ENCODE measurements around the gene RPN2. TPM values are rescaled to one million over a fixed set of nuclear protein-coding genes. Genes with fewer than 3 reads are reported as not detected.
A peak's percentile ranks its signal among the peaks of the same experiment; 100 is the strongest.

Gene RPN2
- polyA plus RNA-seq, 3 donors = 169 to 215 (median 199) TPM

DNA sequence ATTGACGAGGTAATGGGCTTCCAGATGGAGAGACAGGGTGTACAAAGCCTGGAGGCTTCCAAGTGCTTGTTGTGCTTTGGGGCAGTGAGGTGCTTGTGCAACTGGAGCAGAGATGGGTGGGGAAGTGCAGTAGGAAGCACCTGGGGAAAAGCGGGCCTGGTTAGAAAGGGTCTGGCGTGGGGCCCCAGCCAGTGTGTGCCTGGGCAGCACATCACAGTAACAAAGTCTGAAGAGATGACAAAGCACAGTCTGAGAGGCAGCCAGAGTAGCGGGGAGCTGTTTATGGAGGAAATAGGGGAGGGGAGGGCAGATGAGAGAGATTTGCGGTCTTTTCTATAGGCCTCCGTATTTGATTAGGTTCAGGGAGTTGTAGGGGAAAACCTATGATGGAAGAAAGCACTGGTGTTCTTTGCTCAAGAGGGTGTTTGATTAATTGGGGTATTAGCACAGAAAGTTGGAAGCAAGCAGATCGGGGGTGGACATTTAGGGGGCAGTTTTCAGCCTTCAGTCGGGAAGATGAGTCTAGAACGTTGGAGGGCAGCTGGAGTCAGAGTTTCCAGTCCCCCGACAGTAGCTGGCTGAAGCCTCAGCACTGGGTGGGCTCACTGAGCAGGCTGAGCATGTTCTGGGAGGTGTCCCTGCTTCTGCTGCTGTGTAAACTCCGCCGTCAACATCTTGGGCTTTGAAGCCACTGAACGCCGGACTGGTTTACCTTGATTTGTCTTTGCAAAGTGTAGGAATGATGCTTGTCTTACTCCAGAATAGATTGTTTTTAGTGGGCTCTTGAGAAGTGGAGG, 15.7 kb downstream of the RPN2 start:
- no peak overlapping the region for H3K4me3 Mint-ChIP-seq
- no peak overlapping the region for H3K4me2 ChIP-seq (replicated peaks; ENCODE audit: extremely low read depth, low read length, poor library complexity, severe bottlenecking)
- peaks cover 37 to 70% of the 10 kb centered on the region in 2 donors for H3K36me3 ChIP-seq (replicated peaks in 1 of 2; ENCODE audit: control insufficient read depth in 1 of 2, insufficient read depth in 2 of 2, low read length in 2 of 2)
- H3K4me1 Mint-ChIP-seq = peaks cover 36% of the 10 kb centered on the region
- H3K27me3 Mint-ChIP-seq (ENCODE audit: low read depth in 3 of 3) = no peaks in the 10 kb centered on the region
- no peaks in the 10 kb centered on the region for H3K9me3 ChIP-seq (replicated peaks in 1 of 2; ENCODE audit: control insufficient read depth in 1 of 2, insufficient read depth in 1 of 2, low read length in 2 of 2)
- peak overlapping the region in 1 of 2 donors; percentile 20 for H3K27ac ChIP-seq (ENCODE audit: low read depth in 1 of 2, low read length in 2 of 2)
- intact Hi-C loops (cut with micrococcal nuclease) = loop anchor here in 1 of 2 donors (2.0 kb wide), 2 partner anchors 190 to 340 kb away; no protein-coding TSS in a partner anchor
- 19% methylated on average over 12 of the region's 14 CpGs for WGBS (ENCODE audit: insufficient coverage)
- H2AFZ ChIP-seq (ENCODE audit: insufficient read depth, low read depth, low read length, poor library complexity, severe bottlenecking) = no peak overlapping the region
- TF ChIP-seq, protein P1, sequence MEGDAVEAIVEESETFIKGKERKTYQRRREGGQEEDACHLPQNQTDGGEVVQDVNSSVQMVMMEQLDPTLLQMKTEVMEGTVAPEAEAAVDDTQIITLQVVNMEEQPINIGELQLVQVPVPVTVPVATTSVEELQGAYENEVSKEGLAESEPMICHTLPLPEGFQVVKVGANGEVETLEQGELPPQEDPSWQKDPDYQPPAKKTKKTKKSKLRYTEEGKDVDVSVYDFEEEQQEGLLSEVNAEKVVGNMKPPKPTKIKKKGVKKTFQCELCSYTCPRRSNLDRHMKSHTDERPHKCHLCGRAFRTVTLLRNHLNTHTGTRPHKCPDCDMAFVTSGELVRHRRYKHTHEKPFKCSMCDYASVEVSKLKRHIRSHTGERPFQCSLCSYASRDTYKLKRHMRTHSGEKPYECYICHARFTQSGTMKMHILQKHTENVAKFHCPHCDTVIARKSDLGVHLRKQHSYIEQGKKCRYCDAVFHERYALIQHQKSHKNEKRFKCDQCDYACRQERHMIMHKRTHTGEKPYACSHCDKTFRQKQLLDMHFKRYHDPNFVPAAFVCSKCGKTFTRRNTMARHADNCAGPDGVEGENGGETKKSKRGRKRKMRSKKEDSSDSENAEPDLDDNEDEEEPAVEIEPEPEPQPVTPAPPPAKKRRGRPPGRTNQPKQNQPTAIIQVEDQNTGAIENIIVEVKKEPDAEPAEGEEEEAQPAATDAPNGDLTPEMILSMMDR (IDR thresholded peaks at IDR 0.05) = no peak
- peaks cover 47 to 73% of the 10 kb centered on the region in 2 donors for H3K36me3 Mint-ChIP-seq
- peaks cover 95% of the 10 kb centered on the region for H4K20me1 ChIP-seq (ENCODE audit: insufficient read depth, low read length)
- H3K9ac ChIP-seq (ENCODE audit: insufficient read depth, low read length, poor library complexity, severe bottlenecking) = no peak overlapping the region
- peaks cover 98% of the 10 kb centered on the region for H3K79me2 ChIP-seq (ENCODE audit: insufficient read depth, low read length)
- DNase-seq = no peak
- no peaks in the 10 kb centered on the region for H3K9me3 Mint-ChIP-seq
- H3K4me3 ChIP-seq (replicated peaks in 1 of 3; ENCODE audit: low read depth in 2 of 3, low read length in 3 of 3) = no peak overlapping the region
- no peaks in the 10 kb centered on the region for H3K4me1 ChIP-seq (ENCODE audit: control insufficient read depth in 1 of 2, insufficient read depth in 2 of 2, low read length in 2 of 2)
- no peaks in the 10 kb centered on the region for H3K27me3 ChIP-seq (ENCODE audit: control insufficient read depth in 2 of 2, insufficient read depth in 2 of 2, low read length in 2 of 2)
- H3K27ac Mint-ChIP-seq = peak overlapping the region in 5 of 7 donors; percentile 27 to 71 (median 51)

DNA sequence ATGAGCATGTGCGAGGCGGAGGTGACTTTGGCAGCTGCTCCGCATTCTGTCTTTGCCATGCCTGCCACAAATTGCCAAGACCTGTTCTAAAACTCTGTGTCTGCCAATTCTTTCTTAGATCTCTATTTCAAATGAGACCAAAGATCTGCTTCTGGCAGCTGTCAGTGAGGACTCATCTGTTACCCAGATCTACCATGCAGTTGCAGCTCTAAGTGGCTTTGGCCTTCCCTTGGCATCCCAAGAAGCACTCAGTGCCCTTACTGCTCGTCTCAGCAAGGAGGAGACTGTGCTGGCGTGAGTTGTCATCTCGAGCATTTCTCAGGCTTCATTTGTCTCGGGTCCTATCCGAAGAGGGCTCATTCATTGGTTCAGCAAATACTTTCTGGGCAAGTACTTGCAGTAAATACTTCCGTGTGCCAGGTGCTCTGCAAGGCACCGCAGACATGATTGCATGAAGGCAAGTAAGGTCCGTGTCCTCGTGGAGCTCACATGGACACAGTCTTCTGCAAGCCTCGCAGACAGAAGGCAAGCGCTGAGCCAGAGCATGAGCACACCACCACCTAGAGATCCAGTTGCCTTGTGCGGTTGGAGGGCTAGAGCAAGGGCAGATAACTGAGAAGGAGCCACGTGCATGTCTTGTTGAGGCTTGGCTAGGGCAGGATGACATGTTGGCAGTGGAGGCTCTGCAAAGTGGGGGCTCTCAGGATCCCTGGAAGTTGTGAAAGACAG, 20.0 kb downstream of the RPN2 start:
- peaks cover 57 to 79% of the 10 kb centered on the region in 2 donors for H3K36me3 ChIP-seq (replicated peaks in 1 of 2; ENCODE audit: control insufficient read depth in 1 of 2, insufficient read depth in 2 of 2, low read length in 2 of 2)
- no peaks in the 10 kb centered on the region for H3K9me3 Mint-ChIP-seq
- no peak overlapping the region for H3K9ac ChIP-seq (ENCODE audit: insufficient read depth, low read length, poor library complexity, severe bottlenecking)
- TF ChIP-seq, protein P1 (IDR thresholded peaks at IDR 0.05) = no peak
- H3K4me1 Mint-ChIP-seq = peaks cover 13% of the 10 kb centered on the region
- intact Hi-C loops (cut with micrococcal nuclease) = no loop called here
- H3K4me2 ChIP-seq (replicated peaks; ENCODE audit: extremely low read depth, low read length, poor library complexity, severe bottlenecking) = no peak overlapping the region
- H3K4me3 ChIP-seq (replicated peaks in 1 of 3; ENCODE audit: low read depth in 2 of 3, low read length in 3 of 3) = no peak overlapping the region
- peaks cover 66% of the 10 kb centered on the region for H3K79me2 ChIP-seq (ENCODE audit: insufficient read depth, low read length)
- DNase-seq = no peak
- H3K4me1 ChIP-seq (ENCODE audit: control insufficient read depth in 1 of 2, insufficient read depth in 2 of 2, low read length in 2 of 2) = no peaks in the 10 kb centered on the region
- H4K20me1 ChIP-seq (ENCODE audit: insufficient read depth, low read length) = peaks cover 72% of the 10 kb centered on the region
- no peaks in the 10 kb centered on the region for H3K27me3 Mint-ChIP-seq (ENCODE audit: low read depth in 3 of 3)
- no peaks in the 10 kb centered on the region for H3K9me3 ChIP-seq (replicated peaks in 1 of 2; ENCODE audit: control insufficient read depth in 1 of 2, insufficient read depth in 1 of 2, low read length in 2 of 2)
- H3K27ac ChIP-seq (ENCODE audit: low read depth in 1 of 2, low read length in 2 of 2) = no peak overlapping the region
- no peak overlapping the region for H3K4me3 Mint-ChIP-seq
- peaks cover 56 to 83% of the 10 kb centered on the region in 2 donors for H3K36me3 Mint-ChIP-seq
- 91% methylated on average over 16 of the region's 16 CpGs for WGBS (ENCODE audit: insufficient coverage)
- H3K27me3 ChIP-seq (ENCODE audit: control insufficient read depth in 2 of 2, insufficient read depth in 2 of 2, low read length in 2 of 2) = no peaks in the 10 kb centered on the region
- H3K27ac Mint-ChIP-seq = peak overlapping the region in 2 of 7 donors; percentile 26 to 31
- no peak overlapping the region for H2AFZ ChIP-seq (ENCODE audit: insufficient read depth, low read depth, low read length, poor library complexity, severe bottlenecking)

Measured in CD14-positive monocyte (primary cell).